HG03354 (cell line): ENCODE results near the gene CLDN7.

ENCODE experiments used
- ATAC-seq: cut with Tn5 transposase; IDR thresholded peaks from one replicate; pipeline ENCODE4 v1.9.1; 2021; ENCODE audit warnings: mild to moderate bottlenecking; ENCODE audit not compliant: unreplicated experiment, poor library complexity, severe bottlenecking

The CLDN7 gene

GRCh38 chr17:7262192-7262934, at the start of gene CLDN7:
Gene CLDN7 (minus strand): TSS chr17:7262478. CDS start chr17:7262043, 435 bp downstream.
- ATAC-seq = no peak

DNA sequence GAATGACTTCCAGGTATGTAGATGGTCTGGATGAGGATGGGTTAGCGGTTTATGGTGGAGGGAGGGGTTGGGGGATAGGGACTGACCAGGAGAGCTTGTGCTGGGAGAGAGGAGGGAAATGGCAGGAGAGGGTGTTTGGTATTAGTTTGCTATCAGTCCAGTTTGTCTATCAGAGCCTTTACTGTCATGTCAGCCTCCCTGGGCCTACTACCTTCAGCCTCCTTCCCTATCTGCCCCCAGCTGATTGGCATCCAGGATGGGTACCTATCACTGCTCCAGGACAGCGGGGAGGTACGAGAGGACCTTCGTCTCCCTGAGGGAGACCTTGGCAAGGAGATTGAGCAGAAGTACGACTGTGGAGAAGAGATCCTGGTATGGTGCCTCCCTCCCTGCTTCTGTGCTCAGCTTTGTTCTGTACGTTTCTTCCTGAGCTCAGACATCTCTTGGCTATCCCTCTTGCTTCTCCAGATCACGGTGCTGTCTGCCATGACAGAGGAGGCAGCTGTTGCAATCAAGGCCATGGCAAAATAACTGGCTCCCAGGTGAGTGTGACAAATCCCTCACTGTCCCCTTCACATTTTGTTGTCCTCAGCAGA, 48.9 kb upstream of the CLDN7 start:
- ATAC-seq = no peak

- ATAC-seq = no peak
Observed at GRCh38 chr17:7309628-7310027, 47.4 kb upstream of the CLDN7 start.

DNA sequence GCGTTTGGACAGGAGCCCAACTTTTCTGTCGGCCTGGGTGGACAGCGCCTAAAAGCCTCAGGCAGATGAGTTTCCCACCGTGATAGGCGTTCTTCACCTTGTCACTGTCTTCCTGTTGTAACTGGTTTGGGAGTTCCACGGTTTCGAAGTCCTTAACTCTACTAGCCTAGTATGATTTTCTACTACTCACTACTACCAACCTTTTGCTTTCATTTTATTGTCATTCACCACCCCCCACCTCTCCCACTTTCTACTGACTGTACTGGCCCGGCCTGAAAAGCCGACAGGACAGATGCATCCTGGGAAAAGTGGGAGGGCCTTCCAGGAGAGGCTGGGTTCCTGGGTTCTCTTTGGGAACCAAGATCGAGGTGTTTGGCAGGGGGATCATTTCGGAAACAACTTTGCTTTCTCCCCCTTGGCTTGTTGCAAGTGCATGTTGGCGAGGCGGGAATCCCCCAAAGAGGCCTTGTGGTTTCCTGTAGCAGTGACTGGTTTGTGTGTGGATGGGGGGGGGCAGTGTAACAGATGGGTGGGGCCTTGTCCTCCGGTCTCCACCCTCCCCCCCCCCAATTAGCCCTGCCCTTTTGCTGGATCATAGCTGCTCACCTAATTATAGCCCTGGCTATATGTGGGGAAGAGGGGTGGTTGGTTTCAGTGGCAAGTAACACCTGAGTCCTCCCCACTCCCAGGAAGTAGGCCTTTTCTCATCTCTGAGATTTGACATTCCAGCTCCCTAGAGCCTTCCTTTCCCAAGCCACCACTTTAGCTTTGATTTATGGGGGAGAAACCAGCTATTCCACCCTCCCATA, 46.6 kb upstream of the CLDN7 start:
- peak; percentile 24 for ATAC-seq

GRCh38 chr17:7307686-7308624, 45.7 kb upstream of the CLDN7 start:
- ATAC-seq = peak; percentile 8

- peak; percentile 73 for ATAC-seq
Observed at GRCh38 chr17:7306911-7307685, 44.8 kb upstream of the CLDN7 start, which contains the start of gene EIF5A. Gene EIF5A (plus strand): TSS chr17:7307628. CDS start chr17:7309636, 2,008 bp downstream.

DNA sequence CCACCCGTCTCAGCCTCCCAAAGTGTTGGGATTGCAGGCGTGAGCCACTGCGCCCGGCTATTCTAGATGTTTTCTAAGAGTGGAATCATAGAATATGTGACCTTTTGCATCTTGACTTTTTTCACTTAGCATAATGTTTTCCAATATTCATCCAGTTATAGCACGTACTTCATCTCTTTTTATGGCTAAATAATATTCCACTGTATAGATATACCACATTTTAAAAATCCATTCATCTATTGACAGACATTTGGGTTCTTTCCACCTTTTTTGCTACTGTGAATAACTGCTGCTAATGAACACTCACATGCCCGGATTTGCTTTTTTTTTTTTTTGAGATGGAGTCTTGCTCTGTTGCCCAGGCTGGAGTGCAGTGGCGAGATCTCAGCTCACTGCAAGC, 41.9 kb upstream of the CLDN7 start:
- ATAC-seq = no peak

DNA sequence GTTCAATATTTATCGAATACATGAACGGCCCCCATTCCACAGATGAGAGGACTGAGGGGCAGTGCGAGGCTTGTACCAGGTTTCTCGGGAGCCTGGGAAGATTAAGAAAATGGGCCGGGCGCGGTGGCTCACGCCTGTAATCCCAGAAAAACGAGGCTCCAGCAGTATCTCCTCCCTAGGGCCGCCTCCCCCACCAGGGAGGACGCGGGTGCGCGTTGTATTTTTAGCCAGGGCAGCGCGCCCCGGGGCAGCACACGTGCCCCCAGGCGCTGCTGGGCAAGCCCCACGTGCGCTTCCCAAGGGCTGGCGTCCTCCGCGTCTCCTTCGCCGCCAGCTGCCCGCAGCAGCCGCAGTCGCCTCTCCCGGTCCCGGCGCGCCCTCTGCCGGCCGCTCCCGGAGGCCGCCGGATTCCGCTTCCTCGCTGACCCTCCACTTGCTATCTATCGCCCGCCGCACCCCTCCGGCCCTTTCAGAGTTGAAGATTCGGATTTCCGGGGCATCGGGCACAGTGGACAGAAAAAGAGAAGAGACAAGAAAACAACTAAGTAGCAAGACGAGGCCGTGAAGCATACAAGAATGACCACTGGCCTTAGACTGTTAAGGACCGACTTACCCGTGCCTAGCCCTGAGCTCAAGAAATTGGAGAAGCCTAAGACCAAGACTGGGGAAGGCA, 34.0 kb upstream of the CLDN7 start:
- no peak for ATAC-seq

DNA sequence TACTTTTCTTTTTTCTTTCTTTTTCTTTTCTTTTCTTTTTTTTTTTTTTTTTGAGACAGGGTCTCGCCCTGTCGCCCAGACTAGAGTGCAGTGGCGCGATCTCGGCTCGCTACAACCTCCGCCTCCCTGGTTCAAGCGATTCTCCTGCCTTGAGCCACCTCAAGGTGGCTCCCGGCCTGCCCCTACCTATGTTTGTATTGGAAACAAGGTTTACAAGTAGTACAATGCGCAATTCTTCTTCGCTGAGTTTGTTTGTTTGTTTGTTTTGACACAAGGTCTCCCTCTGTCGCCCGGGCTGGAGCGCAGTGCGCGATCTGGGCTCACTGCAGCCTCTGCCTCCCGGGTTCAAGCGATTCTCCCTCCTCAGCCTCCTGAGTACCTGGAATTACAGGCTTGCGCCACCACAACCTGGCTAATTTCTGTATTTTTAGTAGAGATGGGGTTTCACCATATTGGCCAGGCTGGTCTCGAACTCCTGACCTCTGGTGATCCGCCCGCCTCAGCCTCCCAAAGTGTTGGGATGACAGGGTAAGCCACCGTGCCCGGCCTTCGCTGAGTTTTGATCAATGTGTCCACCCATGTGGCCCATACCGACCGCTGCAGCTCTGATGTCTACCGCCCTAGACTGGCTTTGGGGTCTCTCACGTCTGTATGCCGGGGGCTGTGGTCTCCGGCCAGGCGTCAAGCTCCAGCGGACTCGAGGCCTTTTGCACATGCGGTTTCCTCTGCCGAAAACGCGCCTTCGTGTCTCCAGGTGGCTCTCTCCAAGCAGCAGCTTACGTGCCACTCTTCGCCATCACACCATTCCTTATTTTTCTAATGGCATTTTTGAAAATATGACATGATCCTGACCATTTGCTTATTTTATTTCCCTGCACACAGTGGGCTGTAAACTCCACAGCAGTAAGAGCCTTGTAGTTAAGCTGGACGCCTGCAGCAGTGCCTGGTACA, 33.2 kb upstream of the CLDN7 start:
- no peak for ATAC-seq

DNA sequence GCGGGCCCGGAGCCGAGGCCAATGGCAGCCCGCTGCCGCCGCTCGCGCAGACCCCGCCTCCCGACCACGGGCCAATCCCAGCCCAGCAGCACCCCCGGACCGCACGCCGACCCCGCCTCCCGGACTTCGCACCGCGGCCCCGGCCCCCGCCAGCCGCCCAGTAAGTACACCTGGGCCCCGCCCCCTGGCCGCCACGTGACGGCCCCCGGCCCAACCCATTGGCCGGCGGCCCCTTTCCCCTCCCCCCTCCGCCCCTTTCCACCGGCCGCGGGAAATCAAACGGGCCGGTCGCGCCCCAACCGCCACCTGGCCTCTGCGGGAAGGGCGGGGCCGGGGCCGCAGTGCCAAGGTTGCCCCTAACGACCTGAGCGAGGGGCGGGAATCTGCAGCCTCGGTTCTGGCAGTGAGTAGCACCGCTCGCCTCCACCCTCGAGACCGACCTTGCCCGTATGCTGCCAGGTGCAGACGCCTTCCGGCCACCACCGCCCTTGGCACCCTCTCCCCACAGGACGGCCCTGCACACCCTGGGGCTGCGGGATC, 32.4 kb upstream of the CLDN7 start, which contains the start of gene YBX2:
YBX2 (minus strand) TSS at position 26 of the 540 bp plus-strand sequence. CDS start 139 bp downstream, outside the sequence.
- ATAC-seq = no peak

- no peak for ATAC-seq
Observed at GRCh38 chr17:7293816-7294613, 31.7 kb upstream of the CLDN7 start.

- no peak for ATAC-seq
Observed at GRCh38 chr17:7293159-7293558, 30.9 kb upstream of the CLDN7 start.

DNA sequence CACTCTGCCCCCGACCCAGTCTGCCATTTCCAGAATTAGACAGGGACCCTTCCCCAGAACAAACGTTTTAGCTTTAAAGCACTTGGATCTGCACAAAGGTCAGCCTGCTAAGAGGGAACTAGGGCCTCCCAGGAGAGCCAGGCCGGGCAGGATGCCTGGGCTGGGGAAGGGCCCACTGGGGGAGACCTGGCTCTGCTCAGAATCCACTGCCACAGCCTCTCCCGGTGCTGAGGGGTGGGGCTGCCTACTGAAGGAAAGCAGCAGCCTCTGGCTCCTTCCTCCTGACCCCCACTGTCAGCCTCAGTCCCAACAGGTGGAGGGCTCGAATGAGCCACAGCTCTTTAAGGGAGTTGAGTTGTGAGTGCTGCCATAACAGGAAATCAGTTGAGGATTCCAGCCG, 30.5 kb upstream of the CLDN7 start:
- no peak for ATAC-seq

GRCh38 chr17:7292194-7292593, 29.9 kb upstream of the CLDN7 start:
- ATAC-seq = no peak

- ATAC-seq = no peak
Observed at GRCh38 chr17:7290685-7291084, 28.4 kb upstream of the CLDN7 start.

DNA sequence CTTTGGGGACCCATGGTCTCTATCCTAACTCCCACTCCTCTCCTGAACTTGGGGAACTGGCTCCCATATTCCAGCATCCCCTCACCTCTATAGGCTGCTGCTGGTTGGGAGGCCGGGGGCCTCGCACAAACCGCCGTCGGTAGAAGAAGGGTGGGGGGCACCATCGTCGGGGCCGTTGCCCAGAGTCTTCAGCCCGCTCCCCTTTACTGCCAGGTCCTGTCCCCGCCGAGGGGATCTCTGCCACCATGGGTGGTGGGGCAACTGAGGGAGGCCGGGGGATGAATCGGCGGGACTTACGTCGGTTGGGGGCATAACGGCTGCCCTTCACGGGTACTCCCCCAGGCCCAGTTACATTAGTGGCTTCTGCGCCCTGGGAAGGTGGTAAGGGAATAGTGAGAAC, 27.9 kb upstream of the CLDN7 start:
- ATAC-seq = no peak
